ENCODE measurements around the gene DENND1A. TPM values are rescaled to one million over a fixed set of nuclear protein-coding genes. Genes with fewer than 3 reads are reported as not detected.

DENND1A gene
- polyA plus RNA-seq, 1 experiment: 16.2 TPM

- CTCF ChIA-PET: no interaction called here
- DNase-seq (ENCODE audit: low read depth, low spot score): no peak
- Histone ChIP-seq H3K4me3 (ENCODE audit: low read depth, low read length) (no peak overlapping the region), H3K27ac (ENCODE audit: low read depth, low read length) (no peak overlapping the region), H3K9me3 (ENCODE audit: control insufficient read depth, insufficient read depth, low read length) (no peaks in the 10 kb centered on the region), H3K27me3 (ENCODE audit: control insufficient read depth, insufficient read depth, low read length) (no peaks in the 10 kb centered on the region)
- POLR2A ChIA-PET: no interaction called here
- no peak for TF ChIP-seq CTCF (IDR thresholded peaks at IDR 0.05; ENCODE audit: low read depth, low read length)
Observed at GRCh38 chr9:123550012-123550411, 379.9 kb downstream of the DENND1A start.

GRCh38 chr9:123548741-123549545 lies 381.0 kb downstream of the DENND1A start:
- no peak overlapping the region for H3K4me3 ChIP-seq (ENCODE audit: low read depth, low read length)
- no peak for TF ChIP-seq CTCF (IDR thresholded peaks at IDR 0.05; ENCODE audit: low read depth, low read length)
- no peaks in the 10 kb centered on the region for H3K9me3 ChIP-seq (ENCODE audit: control insufficient read depth, insufficient read depth, low read length)
- no peaks in the 10 kb centered on the region for H3K27me3 ChIP-seq (ENCODE audit: control insufficient read depth, insufficient read depth, low read length)
- H3K27ac ChIP-seq (ENCODE audit: low read depth, low read length): peak overlapping the region; percentile 21
- ChIA-PET POLR2A (no interaction called here), CTCF (interaction anchor here (1.0 kb wide), 1 partner anchor 578 kb away, joined by 3 read pairs; no protein-coding TSS in a partner anchor)
- no peak for DNase-seq (ENCODE audit: low read depth, low spot score)

- Histone ChIP-seq H3K4me3 (ENCODE audit: low read depth, low read length) (no peak overlapping the region), H3K27ac (ENCODE audit: low read depth, low read length) (no peak overlapping the region), H3K27me3 (ENCODE audit: control insufficient read depth, insufficient read depth, low read length) (no peaks in the 10 kb centered on the region), H3K9me3 (ENCODE audit: control insufficient read depth, insufficient read depth, low read length) (no peaks in the 10 kb centered on the region)
- no peak for DNase-seq (ENCODE audit: low read depth, low spot score)
- CTCF ChIA-PET: interaction anchor here (1.1 to 6.4 kb wide), 2 partner anchors 149 to 496 kb away, joined by 3 to 63 read pairs; no protein-coding TSS in a partner anchor
- TF ChIP-seq CTCF (IDR thresholded peaks at IDR 0.05; ENCODE audit: low read depth, low read length): peak; percentile 94
- POLR2A ChIA-PET: no interaction called here
Observed at GRCh38 chr9:123544007-123544827, 385.7 kb downstream of the DENND1A start.

GRCh38 chr9:123543492-123543891 lies 386.4 kb downstream of the DENND1A start:
- ChIA-PET CTCF (interaction anchor here (1.1 to 6.4 kb wide), 2 partner anchors 150 to 497 kb away, joined by 3 to 63 read pairs; no protein-coding TSS in a partner anchor), POLR2A (no interaction called here)
- Histone ChIP-seq H3K27me3 (ENCODE audit: control insufficient read depth, insufficient read depth, low read length) (no peaks in the 10 kb centered on the region), H3K4me3 (ENCODE audit: low read depth, low read length) (no peak overlapping the region), H3K9me3 (ENCODE audit: control insufficient read depth, insufficient read depth, low read length) (no peaks in the 10 kb centered on the region), H3K27ac (ENCODE audit: low read depth, low read length) (no peak overlapping the region)
- no peak for TF ChIP-seq CTCF (IDR thresholded peaks at IDR 0.05; ENCODE audit: low read depth, low read length)
- DNase-seq (ENCODE audit: low read depth, low spot score): no peak
